IMR-90 (cell line): Measurements from ENCODE around the gene TYSND1. TPM values are rescaled to one million over a fixed set of nuclear protein-coding genes. Genes with fewer than 3 reads are reported as not detected.
A peak's percentile ranks its signal among the peaks of the same experiment; 100 is the strongest.

Source experiments
- ATAC-seq: fragments of 200-7000 bp; cut with Tn5 transposase; 2 replicates; pipeline ENCODE4 v1.9.1; 2020; ENCODE audit warnings: low read depth, mild to moderate bottlenecking, moderate library complexity
- BruUV-seq: library from RNA; stranded (reverse); fragments of 400-500 nt; replicated peaks from 2 replicates; lab custom pipeline; 2021; lab: Mats Ljungman, UMichigan
- CTCF ChIA-PET: fragments of 300-600 bp; formaldehyde crosslinking; extraction: SDS; loops from one replicate; lab custom pipeline; 2021; ENCODE audit warnings: antibody characterized with exemption; lab: Yijun Ruan, JAX
- POLR2A ChIA-PET: fragments of 300-600 bp; sonication (Branson Sonifier 250); formaldehyde crosslinking; loops from one replicate; lab custom pipeline; 2022; ENCODE audit warnings: antibody characterized with exemption; ENCODE audit not compliant: unreplicated experiment; lab: Charles Lee
- DNase-seq: peaks from one replicate; pipeline ENCODE4 v3.0.0; 2013
- H2AFZ ChIP-seq: replicated peaks from 2 replicates; pipeline ENCODE3; 2013; ENCODE audit warnings: low read length, mild to moderate bottlenecking; ENCODE audit not compliant: poor library complexity
- H2AK5ac ChIP-seq: 2 replicates; pipeline ENCODE4 v1.6.1; 2013; ENCODE audit warnings: low read depth, low read length, inconsistent platforms
- H2AK9ac ChIP-seq: replicated peaks from 2 replicates; pipeline ENCODE3; 2013; ENCODE audit warnings: mild to moderate bottlenecking, low read depth, low read length, moderate library complexity; ENCODE audit not compliant: poor library complexity
- H2BK120ac ChIP-seq: 2 replicates; pipeline ENCODE4 v1.6.1; 2013; ENCODE audit warnings: low read depth, low read length, inconsistent platforms
- H2BK15ac ChIP-seq: 3 replicates; pipeline ENCODE4 v1.6.1; 2013; ENCODE audit warnings: low read depth, low read length, inconsistent platforms
- H2BK20ac ChIP-seq: 2 replicates; pipeline ENCODE4 v1.6.1; 2013; ENCODE audit warnings: low read depth, mild to moderate bottlenecking, inconsistent platforms, low read length, moderate library complexity
- H2BK5ac ChIP-seq: 2 replicates; pipeline ENCODE4 v1.6.1; 2013; ENCODE audit warnings: mild to moderate bottlenecking, low read depth, low read length, inconsistent platforms; ENCODE audit not compliant: poor library complexity, severe bottlenecking
- H3K14ac ChIP-seq: replicated peaks from 2 replicates; pipeline ENCODE4 v1.6.1; 2013; ENCODE audit warnings: low read depth, low read length, inconsistent platforms
- H3K18ac ChIP-seq: 2 replicates; pipeline ENCODE4 v1.6.1; 2013; ENCODE audit warnings: low read depth, low read length, control low read depth
- H3K23ac ChIP-seq: 2 replicates; pipeline ENCODE4 v1.6.1; 2013; ENCODE audit warnings: low read depth, low read length, inconsistent platforms
- H3K27ac ChIP-seq: 2 replicates; pipeline ENCODE4 v1.5.1; 2013; ENCODE audit warnings: mild to moderate bottlenecking, control low read depth, low read length; ENCODE audit not compliant: insufficient read depth
- H3K27me3 ChIP-seq: 2 replicates; pipeline ENCODE4 v1.6.1; 2013; ENCODE audit warnings: low read length; ENCODE audit not compliant: control insufficient read depth, insufficient read depth
- H3K36me3 ChIP-seq: 2 replicates; pipeline ENCODE4 v1.6.1; 2013; ENCODE audit warnings: low read length, mixed read lengths; ENCODE audit not compliant: control insufficient read depth, insufficient read depth
- H3K4ac ChIP-seq: 2 replicates; pipeline ENCODE4 v1.6.1; 2013; ENCODE audit warnings: low read depth, low read length, inconsistent platforms
- H3K4me1 ChIP-seq: 2 replicates; pipeline ENCODE4 v1.6.1; 2013; ENCODE audit warnings: low read length, mixed read lengths; ENCODE audit not compliant: control insufficient read depth, insufficient read depth
- H3K4me2 ChIP-seq: 2 replicates; pipeline ENCODE4 v1.6.1; 2013; ENCODE audit warnings: low read depth, mild to moderate bottlenecking, control low read depth, low read length, moderate library complexity
- H3K4me3 ChIP-seq: 2 replicates; pipeline ENCODE4 v1.5.1; 2013; ENCODE audit warnings: low read depth, mild to moderate bottlenecking, control low read depth, low read length, moderate library complexity; ENCODE audit not compliant: insufficient read depth
- H3K56ac ChIP-seq: 2 replicates; pipeline ENCODE4 v1.6.1; 2013; ENCODE audit warnings: low read length, inconsistent platforms; ENCODE audit not compliant: insufficient read depth; ENCODE audit errors: extremely low read depth
- H3K79me1 ChIP-seq, 2 experiments: 2 replicates each; pipeline ENCODE4 v1.6.1; 2013; ENCODE audit warnings: low read length in 2 of 2, inconsistent platforms in 1 of 2, low read depth in 1 of 2
- H3K9ac ChIP-seq: 2 replicates; pipeline ENCODE4 v1.6.1; 2013; ENCODE audit warnings: low read depth, low read length, control low read depth
- H3K9me1 ChIP-seq: 2 replicates; pipeline ENCODE4 v1.6.1; 2013; ENCODE audit warnings: low read length, inconsistent platforms; ENCODE audit not compliant: insufficient read depth
- H3K9me3 ChIP-seq: 2 replicates; pipeline ENCODE4 v1.6.1; 2013; ENCODE audit warnings: low read length; ENCODE audit not compliant: control insufficient read depth, insufficient read depth
- H4K20me1 ChIP-seq: 2 replicates; pipeline ENCODE4 v1.6.1; 2013; ENCODE audit warnings: low read length, inconsistent platforms; ENCODE audit not compliant: insufficient read depth
- H4K5ac ChIP-seq: 2 replicates; pipeline ENCODE4 v1.6.1; 2013; ENCODE audit warnings: mild to moderate bottlenecking, low read depth, low read length, control low read depth
- H4K8ac ChIP-seq, 2 experiments: 2 replicates each; pipeline ENCODE4 v1.6.1; 2013; ENCODE audit warnings: low read depth in 2 of 2, low read length in 2 of 2, control low read depth in 1 of 2, inconsistent platforms in 1 of 2
- H4K91ac ChIP-seq: 2 replicates; pipeline ENCODE4 v1.6.1; 2013; ENCODE audit warnings: low read depth, low read length, inconsistent platforms; ENCODE audit not compliant: insufficient read depth
- CEBPB ChIP-seq: IDR thresholded peaks from 2 replicates; pipeline ENCODE4 v1.6.1; 2012; ENCODE audit warnings: low read depth, low read length, improper control_type of control experiment
- MAZ ChIP-seq: IDR thresholded peaks from 2 replicates; pipeline ENCODE4 v1.6.1; 2012; ENCODE audit warnings: low read depth, mild to moderate bottlenecking, low read length, improper control_type of control experiment, moderate library complexity, borderline replicate concordance
- POLR2A ChIP-seq: IDR thresholded peaks from 2 replicates; pipeline ENCODE4 v1.6.1; 2012; ENCODE audit warnings: mild to moderate bottlenecking, low read depth, low read length
- RCOR1 ChIP-seq: IDR thresholded peaks from 2 replicates; pipeline ENCODE4 v1.6.1; 2012; ENCODE audit warnings: mild to moderate bottlenecking, low read length, improper control_type of control experiment; ENCODE audit not compliant: insufficient replicate concordance
- WGBS, 2 experiments: methylation state at CpG; one replicate each; pipeline versions ENCODE4 v1.1.5 to v1.1.7; 2013; ENCODE audit warnings: missing lambda C conversion rate in 2 of 2; ENCODE audit not compliant: insufficient read length in 1 of 2; ENCODE audit errors: extremely low coverage in 2 of 2; 5-methylcytosine and 5-hydroxymethylcytosine counted together
- dilution Hi-C: fragments of 300-500 bp; cut with HindIII; formaldehyde crosslinking; loops from one replicate; pipeline ENCODE4 v1.14.3; 2018; ENCODE audit warnings: low sequenced_read_pairs; ENCODE audit not compliant: unreplicated experiment
- in situ Hi-C: fragments of 300-500 bp; cut with MboI; formaldehyde crosslinking; loops from 3 replicates; pipeline ENCODE4 v1.14.3; 2019; ENCODE audit warnings: low sequenced_read_pairs, inconsistent platforms, mixed read lengths
- intact Hi-C: fragments of 100-400 bp; cut with micrococcal nuclease; formaldehyde crosslinking; loops from 2 replicates; pipeline ENCODE4 v1.10.0; 2022
- polyA plus RNA-seq, 3 experiments: library from polyadenylated mRNA; depleted of rRNA; stranded (reverse); fragments of >200 nt; gene quantifications; 2 replicates each; pipeline ENCODE4 v1.2.3, GENCODE V29; 2012; ENCODE audit warnings: low replicate concordance in 1 of 3
- total RNA-seq: library from RNA; depleted of rRNA; stranded (reverse); fragments of >200 nt; gene quantifications from 2 replicates; pipeline ENCODE4 v1.2.3, GENCODE V29; 2012

The TYSND1 gene
- total and polyA plus RNA-seq, 2 of the 4 experiments (the other 2 are of a cell fraction): 2.9 to 4.1 TPM

- ATAC-seq: no peak
Observed at GRCh38 chr10:70096016-70096704, 50.3 kb downstream of the TYSND1 start.

More at GRCh38 chr10:70096016-70096704, 50.3 kb downstream of the TYSND1 start:
- Histone ChIP-seq H2AFZ (no peak overlapping the region), H3K4me3 (no peak overlapping the region), H2AK5ac (no peak overlapping the region), H4K8ac (no peak overlapping the region), H3K4me1 (no peaks in the 10 kb centered on the region), H3K79me1 (no peaks in the 10 kb centered on the region), H2AK9ac (no peak overlapping the region), H3K14ac (no peak overlapping the region), H2BK15ac (no peak overlapping the region), H3K56ac (no peak overlapping the region), H3K27me3 (no peaks in the 10 kb centered on the region), H4K5ac (no peak overlapping the region), H3K4ac (no peak overlapping the region), H2BK5ac (no peak overlapping the region), H3K9me1 (peaks cover 7% of the 10 kb centered on the region; the same call in 1 of the 2 replicates), H3K9me3 (no peaks in the 10 kb centered on the region), H3K18ac (no peak overlapping the region), H3K4me2 (no peak overlapping the region), H4K20me1 (no peaks in the 10 kb centered on the region), H2BK20ac (no peak overlapping the region), H3K36me3 (peaks cover 40% of the 10 kb centered on the region), H3K9ac (no peak overlapping the region), H3K27ac (no peak overlapping the region), H3K23ac (no peak overlapping the region), H2BK120ac (no peak overlapping the region), H4K91ac (no peak overlapping the region)
- ChIA-PET CTCF (no interaction called here), POLR2A (no interaction called here)
- no TSS peak for BruUV-seq
- TF ChIP-seq MAZ (no peak), CEBPB (peak; percentile 66; the same call in 1 of the 2 replicates), POLR2A (no peak), RCOR1 (no peak)
- no CpG with 5 or more reads among the region's 6 CpGs for WGBS, 2 experiments
- in situ Hi-C loops (no loop called here), intact Hi-C loops (no loop called here), dilution Hi-C loops (no loop called here)
- no peak for DNase-seq
